GM12891 (cell line): ENCODE measurements around the gene ADPRS.

Experiments used
- POLR2A ChIP-seq: IDR thresholded peaks from 2 replicates; pipeline ENCODE4 v1.6.1; 2011; ENCODE audit warnings: low read depth, low read length, control low read depth
- POLR2AphosphoS5 ChIP-seq: IDR thresholded peaks from 2 replicates; pipeline ENCODE4 v1.6.1; 2011; ENCODE audit warnings: low read depth, low read length, control low read depth
- TAF1 ChIP-seq: IDR thresholded peaks from 2 replicates; pipeline ENCODE4 v1.6.1; 2011; ENCODE audit warnings: low read depth, low read length, control low read depth

GRCh38 chr1:36096500-36097432, 8.1 kb downstream of the ADPRS start:
- no peak for TF ChIP-seq POLR2AphosphoS5
- no peak for TF ChIP-seq POLR2A
- TF ChIP-seq TAF1: no peak
